Measurements from ENCODE around the gene LGALS3BP.

Gene LGALS3BP

DNA sequence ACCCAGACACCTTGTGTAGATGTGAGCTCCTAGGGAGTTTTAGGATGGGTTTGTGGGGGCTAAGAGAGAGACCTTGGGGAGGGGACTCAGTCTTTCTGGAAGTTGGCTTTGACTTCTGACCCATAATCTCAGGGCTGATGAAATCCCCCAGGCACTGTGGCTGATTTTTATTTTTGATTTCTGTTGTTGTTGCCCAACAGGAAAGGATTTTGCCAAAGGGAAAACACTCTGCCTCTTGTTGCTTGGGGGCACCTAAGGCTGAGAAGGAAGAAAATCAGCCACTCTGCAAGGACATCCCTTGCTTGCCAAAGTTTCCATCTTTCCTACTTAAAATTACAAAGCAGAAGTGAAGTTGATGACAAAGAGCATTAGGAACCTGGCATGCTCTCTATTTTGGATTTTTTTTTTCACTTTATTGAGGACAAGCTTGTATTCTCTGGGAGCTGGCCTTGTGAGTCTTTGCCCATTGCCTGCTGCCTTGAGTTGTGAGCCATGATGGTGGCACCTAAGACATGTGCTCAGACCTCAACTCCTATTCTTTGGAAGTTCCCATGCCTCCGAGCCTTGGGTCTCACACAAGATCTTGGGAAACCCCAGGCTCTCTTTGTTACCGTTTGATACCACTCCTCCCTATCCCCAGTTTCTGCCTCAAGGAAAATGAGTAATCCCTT lies 41.0 kb upstream of the LGALS3BP start:
- Histone ChIP-seq H3K9me3 (ENCODE audit: control insufficient read depth, insufficient read depth, low read length) (peaks cover 9% of the 10 kb centered on the region; the same call in 1 of the 2 replicates), H3K36me3 (ENCODE audit: insufficient read depth, low read length) (no peaks in the 10 kb centered on the region), H3K4me1 (ENCODE audit: insufficient read depth, low read length) (no peaks in the 10 kb centered on the region), H3K9ac (ENCODE audit: low read depth, low read length) (no peak overlapping the region)

DNA sequence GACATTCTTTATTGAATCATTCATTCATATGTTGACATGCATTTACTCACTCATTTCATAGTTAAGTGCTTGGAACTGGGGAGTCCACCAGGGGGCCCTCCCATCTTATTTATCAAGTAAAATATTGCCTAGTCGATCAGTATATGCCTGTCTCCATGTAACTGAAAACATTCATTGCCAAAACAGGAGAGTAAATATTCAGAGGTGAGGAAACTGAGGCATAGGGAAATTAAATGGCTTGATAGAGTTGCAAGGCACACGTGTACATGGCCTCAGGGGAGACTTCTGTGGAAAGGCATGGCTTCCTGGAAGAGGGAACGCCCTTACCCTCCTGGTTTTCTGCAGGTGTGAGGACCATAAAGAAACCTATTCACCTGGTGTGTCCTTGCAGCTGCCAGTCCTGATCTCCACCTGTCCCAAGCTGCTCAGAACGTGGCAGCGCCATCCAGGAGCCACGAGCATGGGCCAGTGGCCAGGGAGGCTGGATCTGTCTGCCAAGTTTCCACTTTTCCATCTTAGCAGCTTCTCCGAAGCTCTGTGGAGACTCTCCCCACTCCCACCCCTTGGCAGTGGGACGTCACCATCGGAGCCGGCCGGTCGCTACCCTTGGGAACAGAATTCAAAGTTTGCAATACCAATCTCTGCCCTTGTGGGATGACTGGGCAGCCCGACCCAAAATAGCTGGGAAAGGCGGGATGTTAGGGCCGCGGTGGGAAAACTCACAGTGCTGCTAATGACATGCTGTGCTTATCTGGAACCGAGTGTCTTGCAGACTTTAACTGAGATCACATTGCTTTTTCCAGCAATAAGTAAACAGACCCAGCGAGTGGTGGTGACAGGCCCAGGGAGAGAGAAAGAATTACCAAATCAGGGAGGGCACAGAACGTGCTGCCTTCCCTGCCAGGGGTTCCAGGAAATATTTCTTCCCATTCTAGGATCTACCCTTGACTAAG lies 40.2 kb upstream of the LGALS3BP start:
- Histone ChIP-seq H3K4me1 (ENCODE audit: insufficient read depth, low read length) (no peaks in the 10 kb centered on the region), H3K9ac (ENCODE audit: low read depth, low read length) (no peak overlapping the region), H3K36me3 (ENCODE audit: insufficient read depth, low read length) (no peaks in the 10 kb centered on the region), H3K9me3 (ENCODE audit: control insufficient read depth, insufficient read depth, low read length) (peaks cover 13% of the 10 kb centered on the region)

DNA sequence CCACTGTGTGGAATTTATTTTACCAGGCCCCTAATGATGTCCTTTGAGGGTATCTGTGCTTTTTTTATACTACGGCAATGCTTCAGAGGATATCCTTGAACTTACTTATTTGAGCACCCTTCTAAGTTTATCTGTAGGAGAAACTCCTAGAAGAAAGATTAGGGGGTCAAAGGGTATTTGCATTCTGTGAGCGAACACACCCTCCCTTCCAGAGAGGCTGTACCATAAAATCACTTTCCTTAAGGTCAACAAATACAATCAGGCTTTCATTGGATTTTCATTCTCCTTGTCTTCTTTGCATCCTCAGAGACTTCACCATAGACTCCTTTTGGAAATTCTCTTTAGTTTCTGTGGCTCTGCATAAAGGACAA lies 39.5 kb upstream of the LGALS3BP start:
- no peak overlapping the region for H3K9ac ChIP-seq (ENCODE audit: low read depth, low read length)
- H3K9me3 ChIP-seq (ENCODE audit: control insufficient read depth, insufficient read depth, low read length) = peaks cover 18% of the 10 kb centered on the region
- no peaks in the 10 kb centered on the region for H3K4me1 ChIP-seq (ENCODE audit: insufficient read depth, low read length)
- H3K36me3 ChIP-seq (ENCODE audit: insufficient read depth, low read length) = no peaks in the 10 kb centered on the region

DNA sequence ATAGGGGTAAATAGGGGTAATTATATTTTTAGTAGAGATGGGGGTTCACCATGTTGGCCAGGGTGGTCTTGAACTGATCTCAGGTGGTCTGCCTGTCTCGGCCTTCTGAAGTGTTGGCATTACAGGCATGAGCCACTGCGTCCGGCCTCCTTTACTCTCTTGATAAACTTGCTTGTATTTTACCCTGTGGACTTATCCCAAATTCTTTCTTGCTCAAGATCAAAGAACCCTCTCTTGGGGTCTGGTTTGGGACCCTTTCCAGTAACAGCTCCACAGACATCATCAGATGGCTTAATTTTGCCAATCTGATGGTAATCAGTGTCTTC lies 38.6 kb upstream of the LGALS3BP start:
- Histone ChIP-seq H3K9ac (ENCODE audit: low read depth, low read length) (no peak overlapping the region), H3K4me1 (ENCODE audit: insufficient read depth, low read length) (no peaks in the 10 kb centered on the region), H3K9me3 (ENCODE audit: control insufficient read depth, insufficient read depth, low read length) (peaks cover 24% of the 10 kb centered on the region), H3K36me3 (ENCODE audit: insufficient read depth, low read length) (no peaks in the 10 kb centered on the region)

DNA sequence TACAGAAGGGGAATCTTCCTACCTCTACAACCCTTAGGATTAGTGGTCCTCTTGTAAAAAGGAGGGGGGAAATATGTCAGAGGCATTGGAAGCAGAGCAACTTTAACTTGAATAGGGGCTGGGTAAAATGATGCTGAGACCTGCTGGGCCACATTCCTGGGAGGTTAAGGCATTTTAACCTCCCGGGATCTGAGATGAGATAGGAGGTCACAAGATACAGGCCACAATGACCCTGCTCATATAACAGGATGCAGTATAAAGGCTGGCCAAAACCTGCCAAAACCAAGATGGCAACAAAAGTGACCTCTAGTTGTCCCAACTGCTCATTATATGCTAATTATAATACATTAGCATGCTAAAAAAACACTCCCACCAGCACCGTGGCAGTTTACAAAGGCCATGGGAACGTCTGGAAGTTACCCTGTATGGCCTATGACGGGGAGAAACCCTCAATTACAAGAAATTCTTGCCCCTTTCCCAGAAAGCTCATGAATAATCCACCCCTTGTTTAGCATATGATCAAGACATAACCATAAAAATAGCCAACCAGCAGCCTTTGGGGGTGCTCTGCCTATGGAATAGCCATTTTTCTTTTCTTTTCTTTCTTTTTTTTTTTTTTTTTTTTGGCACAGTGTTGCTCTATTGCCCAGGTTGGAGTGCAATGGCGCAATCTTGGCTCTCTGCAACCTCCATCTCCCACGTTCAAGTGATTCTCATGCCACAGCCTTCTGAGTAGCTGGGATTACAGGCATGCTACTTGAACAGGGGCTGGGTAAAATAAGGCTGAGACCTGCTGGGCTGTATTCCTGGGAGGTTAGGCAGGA lies 38.0 kb upstream of the LGALS3BP start:
- no peak overlapping the region for H3K9ac ChIP-seq (ENCODE audit: low read depth, low read length)
- H3K36me3 ChIP-seq (ENCODE audit: insufficient read depth, low read length) = no peaks in the 10 kb centered on the region
- no peaks in the 10 kb centered on the region for H3K4me1 ChIP-seq (ENCODE audit: insufficient read depth, low read length)

DNA sequence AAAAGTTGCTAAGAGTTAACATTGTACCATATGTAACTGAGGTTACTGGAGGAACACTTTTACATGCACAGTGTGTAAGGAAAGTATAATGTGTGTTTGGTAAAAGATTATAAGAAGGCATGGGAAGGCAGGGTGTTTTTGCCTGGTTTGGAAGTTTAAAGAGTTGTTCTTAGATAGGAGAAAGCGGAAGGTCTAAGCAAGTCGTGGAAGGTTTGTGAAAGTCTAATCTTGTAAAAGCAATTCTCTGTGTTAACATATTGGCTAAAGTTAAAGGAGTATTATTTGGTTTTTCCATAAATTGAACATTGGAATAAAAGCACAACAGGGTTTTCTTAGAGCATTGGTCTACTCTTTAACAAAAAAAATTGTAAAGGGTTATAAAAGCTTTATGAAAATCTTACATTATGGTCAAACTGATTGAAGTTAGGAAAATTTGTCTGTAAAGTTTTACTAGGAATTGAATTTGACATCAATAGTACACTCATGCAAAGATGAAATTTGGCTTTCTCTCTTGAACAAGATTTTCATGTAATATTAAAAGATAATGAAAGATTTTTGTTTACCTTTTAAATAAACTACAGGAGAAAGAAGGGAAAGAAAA lies 34.5 kb upstream of the LGALS3BP start:
- no peaks in the 10 kb centered on the region for H3K36me3 ChIP-seq (ENCODE audit: insufficient read depth, low read length)
- no peak overlapping the region for H3K9ac ChIP-seq (ENCODE audit: low read depth, low read length)
- peaks cover 28% of the 10 kb centered on the region for H3K9me3 ChIP-seq (ENCODE audit: control insufficient read depth, insufficient read depth, low read length)
- no peaks in the 10 kb centered on the region for H3K4me1 ChIP-seq (ENCODE audit: insufficient read depth, low read length)

More for the DNA sequence above, 38.0 kb upstream of the LGALS3BP start:
- H3K9me3 ChIP-seq (ENCODE audit: control insufficient read depth, insufficient read depth, low read length) = peaks cover 27% of the 10 kb centered on the region

DNA sequence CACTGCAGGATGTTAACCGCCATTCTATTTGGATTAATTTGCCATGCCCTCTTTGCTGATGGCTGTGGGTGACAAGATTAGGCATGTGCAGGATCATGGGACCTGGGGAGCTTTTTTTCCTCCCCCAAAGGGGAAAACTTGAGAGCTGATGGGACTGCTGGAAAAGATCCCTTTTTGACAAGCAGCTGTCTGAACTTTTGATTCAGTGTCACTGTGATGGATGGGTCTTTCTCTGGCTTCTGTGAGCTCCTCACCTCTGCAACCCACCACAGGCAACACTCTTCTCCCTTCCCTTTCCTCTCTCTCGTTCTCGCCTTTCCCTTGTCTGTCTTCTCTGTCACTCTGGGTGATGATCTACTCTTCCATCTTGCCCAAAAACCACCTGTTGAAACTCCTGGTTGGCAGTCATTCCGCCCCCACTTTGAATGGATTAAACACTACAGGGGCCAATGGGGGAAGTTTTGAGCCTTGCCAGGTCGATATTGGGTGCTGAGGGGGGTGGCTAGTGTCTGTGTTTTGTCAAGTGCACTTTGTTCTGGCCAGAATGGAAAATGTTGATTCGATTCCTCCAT lies 32.9 kb upstream of the LGALS3BP start:
- Histone ChIP-seq H3K9ac (ENCODE audit: low read depth, low read length) (no peak overlapping the region), H3K4me1 (ENCODE audit: insufficient read depth, low read length) (no peaks in the 10 kb centered on the region), H3K36me3 (ENCODE audit: insufficient read depth, low read length) (no peaks in the 10 kb centered on the region), H3K9me3 (ENCODE audit: control insufficient read depth, insufficient read depth, low read length) (peaks cover 28% of the 10 kb centered on the region)

DNA sequence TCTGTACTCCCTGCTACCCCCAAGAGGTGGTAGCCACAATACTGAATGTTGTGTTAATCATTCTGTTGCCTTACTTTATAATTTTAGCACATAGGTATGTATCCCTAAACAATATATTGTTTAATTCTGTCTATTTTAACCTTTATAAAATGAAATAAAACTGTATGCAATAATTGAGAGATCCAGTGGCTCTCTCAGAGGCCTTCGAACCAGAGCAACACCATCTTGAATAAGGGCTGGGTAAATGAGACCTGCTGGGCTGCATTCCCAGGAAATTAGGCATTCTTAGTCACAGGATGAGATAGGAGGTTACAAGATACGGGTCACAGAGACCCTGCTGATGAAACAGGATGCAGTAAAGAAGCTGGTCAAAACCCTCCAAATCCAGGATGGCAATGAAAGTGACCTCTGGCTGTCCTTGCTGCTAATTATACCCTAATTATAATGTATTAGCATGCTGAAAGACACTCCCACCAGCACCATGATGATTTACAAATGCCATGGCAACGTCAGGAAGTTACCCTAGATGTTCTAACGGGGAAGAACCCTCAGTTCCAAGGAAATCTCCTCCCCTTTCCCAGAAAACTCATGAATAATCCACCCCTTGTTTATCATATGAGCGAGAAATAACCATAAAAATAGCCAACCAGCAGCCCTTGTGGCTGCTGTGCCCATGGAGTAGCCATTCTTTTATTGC lies 31.9 kb upstream of the LGALS3BP start:
- Histone ChIP-seq H3K36me3 (ENCODE audit: insufficient read depth, low read length) (no peaks in the 10 kb centered on the region), H3K4me1 (ENCODE audit: insufficient read depth, low read length) (no peaks in the 10 kb centered on the region), H3K9me3 (ENCODE audit: control insufficient read depth, insufficient read depth, low read length) (peaks cover 25% of the 10 kb centered on the region), H3K9ac (ENCODE audit: low read depth, low read length) (no peak overlapping the region)

DNA sequence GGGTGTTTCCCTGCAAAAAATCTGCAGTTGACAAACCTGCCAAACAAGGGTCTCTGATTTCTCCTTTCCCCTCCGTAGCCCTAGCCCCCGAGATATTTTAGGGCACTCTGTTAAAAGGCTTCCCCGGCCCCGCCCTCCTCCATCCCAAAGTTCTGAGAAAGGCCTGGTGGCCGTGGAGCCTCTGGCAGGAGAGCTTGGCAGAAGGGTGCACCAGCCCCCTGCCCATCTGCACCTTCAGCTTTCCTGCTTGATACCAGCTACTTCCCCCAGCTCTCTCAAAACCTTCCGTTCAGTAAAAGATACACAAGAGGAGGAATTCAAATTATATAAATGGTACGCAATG lies 30.6 kb upstream of the LGALS3BP start:
- Histone ChIP-seq H3K9me3 (ENCODE audit: control insufficient read depth, insufficient read depth, low read length) (peaks cover 18% of the 10 kb centered on the region), H3K36me3 (ENCODE audit: insufficient read depth, low read length) (no peaks in the 10 kb centered on the region), H3K4me1 (ENCODE audit: insufficient read depth, low read length) (no peaks in the 10 kb centered on the region), H3K9ac (ENCODE audit: low read depth, low read length) (peak overlapping the region; percentile 92)

DNA sequence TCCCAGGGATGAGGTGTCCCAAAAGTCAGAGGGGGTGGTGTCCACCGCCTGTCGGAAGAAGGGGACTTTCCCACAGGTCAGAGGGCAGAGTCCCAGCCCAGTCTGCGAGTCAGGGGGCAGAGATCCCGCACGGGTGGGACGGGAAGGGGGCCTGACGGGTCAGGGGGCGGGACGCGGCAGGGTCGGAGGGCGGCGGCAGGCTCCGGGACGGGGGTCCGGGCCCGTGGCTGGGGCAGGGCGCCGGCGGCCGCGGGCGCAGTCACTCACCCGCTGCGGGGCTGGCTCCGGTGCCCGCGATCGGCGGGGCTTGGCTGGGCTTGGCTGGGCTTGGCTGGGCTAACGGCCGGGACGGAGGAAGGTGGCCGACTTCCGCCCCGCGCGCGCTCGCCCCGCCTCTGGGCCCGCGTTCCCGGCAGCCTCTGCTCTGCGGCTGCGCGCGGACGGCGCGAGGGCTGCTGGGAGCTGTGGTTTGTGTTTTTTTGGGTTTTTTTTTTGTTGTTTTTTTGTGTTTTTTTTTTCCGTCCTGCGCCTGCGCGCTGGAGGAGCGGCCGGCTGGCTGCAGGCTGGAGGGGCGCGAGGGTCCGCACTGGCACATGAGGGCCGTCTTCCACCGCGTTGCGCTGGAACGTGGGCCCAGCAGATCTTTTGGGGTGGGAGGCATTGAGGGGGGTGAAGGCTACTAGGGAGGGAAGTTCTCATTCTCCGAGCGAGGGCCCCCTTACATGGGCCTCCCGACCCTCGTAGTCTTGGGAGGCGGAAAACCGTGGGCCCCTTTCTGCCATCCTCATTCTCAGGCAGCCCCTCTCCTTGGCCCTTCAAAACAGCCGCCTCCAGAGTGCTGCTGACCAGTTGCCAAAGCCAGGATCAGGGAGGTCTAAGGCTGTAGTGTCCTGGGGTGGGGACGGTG lies 29.9 kb upstream of the LGALS3BP start, which contains the start of gene CANT1:
CANT1 (minus strand) TSS at position 368 of the 907 bp plus-strand sequence. CDS start 12,142 bp downstream, outside the sequence.
- Histone ChIP-seq H3K9ac (ENCODE audit: low read depth, low read length) (peak within 1 kb of the TSS; percentile 92), H3K36me3 (ENCODE audit: insufficient read depth, low read length) (no peaks in the 10 kb centered on the region), H3K9me3 (ENCODE audit: control insufficient read depth, insufficient read depth, low read length) (peaks cover 12% of the 10 kb centered on the region), H3K4me1 (ENCODE audit: insufficient read depth, low read length) (no peaks in the 10 kb centered on the region)

DNA sequence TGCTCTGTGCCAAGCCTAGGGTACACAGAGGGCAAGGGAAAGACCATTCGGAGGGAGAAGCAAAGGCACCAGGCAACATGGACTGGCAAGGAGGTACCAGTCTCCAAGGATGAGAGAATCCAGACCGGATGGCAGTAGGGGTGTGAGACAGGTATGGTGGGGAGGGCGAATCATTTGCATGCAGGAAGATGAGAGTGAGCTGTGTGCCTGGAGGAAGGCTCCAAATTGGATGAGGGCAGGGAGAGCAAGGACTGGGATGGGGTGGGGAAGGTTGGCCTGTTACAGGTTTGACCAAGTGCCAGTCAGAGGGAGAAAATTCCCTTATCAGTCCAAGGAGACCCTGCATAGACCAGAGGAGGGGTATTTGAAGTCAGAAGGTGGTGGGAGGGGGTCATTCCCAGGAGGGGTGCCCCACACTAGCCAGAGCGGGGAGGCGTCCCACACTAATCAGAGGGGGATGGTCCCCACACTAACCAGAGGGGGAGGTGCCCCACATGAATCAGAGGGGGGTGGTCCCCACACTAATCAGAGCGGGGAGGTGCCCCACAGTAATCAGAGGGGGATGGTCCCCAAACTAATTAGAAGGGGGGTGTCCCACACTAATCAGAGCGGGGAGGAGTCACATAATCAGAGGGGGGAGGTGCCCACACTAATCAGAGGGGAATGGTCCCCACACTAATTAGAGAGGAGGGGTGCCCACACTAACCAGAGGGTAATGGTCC lies 29.1 kb upstream of the LGALS3BP start:
- Histone ChIP-seq H3K9me3 (ENCODE audit: control insufficient read depth, insufficient read depth, low read length) (peaks cover 6% of the 10 kb centered on the region), H3K4me1 (ENCODE audit: insufficient read depth, low read length) (no peaks in the 10 kb centered on the region), H3K36me3 (ENCODE audit: insufficient read depth, low read length) (no peaks in the 10 kb centered on the region), H3K9ac (ENCODE audit: low read depth, low read length) (peak overlapping the region; percentile 92)

All from ES-I3 (cell line).